OCI-LY7 (cell line): ENCODE results near the gene B3GALT5.

Source experiments
- CTCF ChIP-seq: fragments of 200-600 bp; sonication (generic); conservative IDR thresholded peaks from 2 replicates; pipeline ENCODE4 v1.5.1; 2014; ENCODE audit warnings: mild to moderate bottlenecking, antibody characterized with exemption, low read length, moderate library complexity, mixed read lengths
- EZH2phosphoT487 ChIP-seq: fragments of 200-600 bp; sonication (generic); IDR thresholded peaks from 2 replicates; pipeline ENCODE4 v1.6.1; 2018; ENCODE audit warnings: low read depth, borderline replicate concordance, mild to moderate bottlenecking, mixed run types, antibody characterized with exemption, low read length, moderate library complexity, mixed read lengths

DNA sequence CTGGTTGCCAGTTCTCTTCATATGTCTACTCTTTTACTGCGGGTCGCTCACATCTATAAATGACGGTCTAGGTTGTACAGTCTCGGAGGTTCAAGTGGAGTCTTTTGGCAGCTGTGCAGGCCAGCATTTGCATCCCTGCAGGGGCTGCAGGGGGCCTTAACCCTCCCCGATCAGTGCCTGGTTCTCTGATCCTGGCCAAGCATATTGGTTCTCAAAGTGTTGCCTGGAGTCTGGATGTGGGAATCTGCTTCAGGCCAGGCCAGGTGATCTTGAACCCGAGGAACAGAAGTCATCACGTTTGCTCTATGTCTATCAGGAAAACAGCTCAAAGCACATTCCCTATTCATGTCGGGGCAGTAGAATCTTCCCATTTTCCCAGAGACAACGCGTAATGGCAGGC, 21.8 kb downstream of the B3GALT5 start:
- TF ChIP-seq CTCF (no peak), EZH2phosphoT487 (no peak)
